Activated CD4-positive, alpha-beta T cell treated with anti-CD3 and anti-CD28 coated beads, Interleukin-2, amount 50 U/mL, for 48 hours (primary cell): ENCODE measurements around the gene CLEC4F.
"Not testable (repeated sequence)": the region's sequence is repeated elsewhere in the genome, so short reads cannot be mapped to it uniquely, and the experiment has no call there.

Experiments used
- DNase-seq, 2 experiments: peaks; one replicate each; pipeline ENCODE4 v3.0.0-alpha.2; 2020

Gene CLEC4F

GRCh38 chr2:70823249-70823648, 2.9 kb upstream of the CLEC4F start:
- DNase-seq: no peak

- no peak for DNase-seq
These were observed 2.4 kb upstream of the CLEC4F start for GRCh38 chr2:70822843-70823242.

- DNase-seq: no peak
These were observed 3.0 kb downstream of the CLEC4F start for GRCh38 chr2:70817284-70817954.

GRCh38 chr2:70816726-70817125, 3.7 kb downstream of the CLEC4F start:
- no peak for DNase-seq

GRCh38 chr2:70808983-70809958, 11.1 kb downstream of the CLEC4F start:
- no peak for DNase-seq

- no peak for DNase-seq
These were observed 12.6 kb downstream of the CLEC4F start for GRCh38 chr2:70807828-70808118.

- DNase-seq: no peak
These were observed 13.1 kb downstream of the CLEC4F start for GRCh38 chr2:70807102-70807827.

- DNase-seq: no peak
These were observed 13.8 kb downstream of the CLEC4F start for GRCh38 chr2:70806620-70807019.

GRCh38 chr2:70806013-70806412, 14.4 kb downstream of the CLEC4F start:
- DNase-seq: no peak

GRCh38 chr2:70801607-70802263, 18.7 kb downstream of the CLEC4F start:
- DNase-seq: no peak

- DNase-seq: no peak
These were observed 20.7 kb downstream of the CLEC4F start for GRCh38 chr2:70799706-70800105.

GRCh38 chr2:70797996-70798395, 22.4 kb downstream of the CLEC4F start:
- not testable (repeated sequence) for DNase-seq

GRCh38 chr2:70797506-70797905, 22.9 kb downstream of the CLEC4F start:
- DNase-seq: no peak

GRCh38 chr2:70796262-70796661, 24.1 kb downstream of the CLEC4F start:
- no peak for DNase-seq

- DNase-seq: no peak
These were observed 25.0 kb downstream of the CLEC4F start for GRCh38 chr2:70795164-70795995.

- no peak for DNase-seq
These were observed 26.9 kb downstream of the CLEC4F start for GRCh38 chr2:70793450-70793849.

- no peak for DNase-seq
These were observed 30.1 kb downstream of the CLEC4F start, which contains the start of gene FIGLA for GRCh38 chr2:70790136-70790828. Gene FIGLA (minus strand): TSS chr2:70790643. CDS start chr2:70790638, 5 bp downstream.

GRCh38 chr2:70789304-70790135, 30.9 kb downstream of the CLEC4F start:
- peak; percentile 75 to 79 for DNase-seq

- DNase-seq: peak; percentile 17 to 43
These were observed 35.1 kb downstream of the CLEC4F start for GRCh38 chr2:70785137-70785911.

GRCh38 chr2:70784320-70784719, 36.1 kb downstream of the CLEC4F start:
- DNase-seq: no peak
